Progenitor cell of endocrine pancreas (in vitro differentiated cells): Measurements from ENCODE around the gene XIRP2. TPM values are rescaled to one million over a fixed set of nuclear protein-coding genes. Genes with fewer than 3 reads are reported as not detected.
A peak's percentile ranks its signal among the peaks of the same experiment; 100 is the strongest.

Experiments used
- DNase-seq: peaks from one replicate; pipeline ENCODE4 v3.0.0; 2021; ENCODE audit warnings: low spot score; ENCODE audit not compliant: unreplicated experiment
- H3K27ac Mint-ChIP-seq: 2 replicates; pipeline ENCODE4 v1.8.0; 2021; ENCODE audit warnings: mild to moderate bottlenecking, moderate library complexity, mixed read lengths
- H3K27me3 Mint-ChIP-seq: 2 replicates; pipeline ENCODE4 v1.8.0; 2021; ENCODE audit warnings: mixed read lengths
- H3K36me3 Mint-ChIP-seq: 2 replicates; pipeline ENCODE4 v1.8.0; 2022; ENCODE audit warnings: mixed read lengths; ENCODE audit not compliant: insufficient read depth
- H3K4me1 Mint-ChIP-seq: 2 replicates; pipeline ENCODE4 v1.8.0; 2021; ENCODE audit warnings: low read depth, mixed read lengths
- H3K4me3 Mint-ChIP-seq: 2 replicates; pipeline ENCODE4 v1.8.0; 2021; ENCODE audit warnings: low read depth, mild to moderate bottlenecking, moderate library complexity, mixed read lengths
- H3K9me3 Mint-ChIP-seq: 2 replicates; pipeline ENCODE4 v1.8.0; 2021; ENCODE audit warnings: low read depth, mixed read lengths
- total RNA-seq: library from RNA; stranded (reverse); gene quantifications from 2 replicates; pipeline ENCODE4 v1.2.1, GENCODE V29; 2021
- TF ChIP-seq, protein P1 (sequence below): fragments of 200-600 bp; sonication (generic); IDR thresholded peaks from one replicate; pipeline ENCODE4 v1.5.0; 2021; ENCODE audit warnings: antibody characterized with exemption, mild to moderate bottlenecking; ENCODE audit not compliant: unreplicated experiment

The XIRP2 gene
- total RNA-seq, 1 donor from 2014 or later = 0.12 TPM

DNA sequence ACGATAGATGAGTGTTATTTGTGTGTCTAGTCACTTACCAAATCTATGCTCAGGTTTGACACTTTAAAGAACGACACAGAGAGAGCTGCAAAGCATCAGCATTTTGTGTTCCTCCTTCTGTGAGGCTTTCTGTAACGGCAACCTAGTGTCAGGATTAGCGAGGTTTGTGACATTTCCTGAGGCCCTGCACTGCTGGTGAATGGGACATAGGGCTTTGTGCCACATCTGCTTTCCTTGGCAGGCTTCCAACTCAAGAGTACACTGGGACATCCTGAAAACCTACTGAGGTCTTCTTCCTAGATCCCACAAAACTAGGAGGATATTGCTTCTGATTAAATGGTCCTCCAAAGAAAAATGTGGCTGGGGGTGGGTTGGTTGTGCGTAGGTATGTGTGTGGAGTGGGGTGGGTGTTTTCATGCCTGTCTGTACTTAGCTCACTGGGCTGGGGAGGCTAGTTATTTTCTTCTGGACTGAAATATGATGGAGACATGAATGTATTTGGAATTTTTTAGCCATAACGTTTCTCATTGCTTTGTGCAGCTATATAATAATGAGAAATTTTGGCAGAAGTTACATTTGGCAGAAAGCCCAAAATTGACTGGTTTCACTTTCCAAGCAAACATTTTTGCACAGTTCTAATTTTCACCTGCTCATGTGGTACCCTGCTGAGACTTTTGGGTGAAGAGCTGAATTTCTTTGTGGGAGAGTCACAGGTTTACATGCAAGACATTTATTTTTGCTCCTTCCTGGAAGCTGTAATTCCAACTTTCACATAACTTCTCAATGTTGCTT is 308.4 kb downstream of the XIRP2 start:
- no peaks in the 10 kb centered on the region for H3K27me3 Mint-ChIP-seq
- no peak for DNase-seq
- H3K9me3 Mint-ChIP-seq = no peaks in the 10 kb centered on the region
- no peak overlapping the region for H3K27ac Mint-ChIP-seq
- H3K4me3 Mint-ChIP-seq = no peak overlapping the region
- no peaks in the 10 kb centered on the region for H3K36me3 Mint-ChIP-seq
- TF ChIP-seq, protein P1, sequence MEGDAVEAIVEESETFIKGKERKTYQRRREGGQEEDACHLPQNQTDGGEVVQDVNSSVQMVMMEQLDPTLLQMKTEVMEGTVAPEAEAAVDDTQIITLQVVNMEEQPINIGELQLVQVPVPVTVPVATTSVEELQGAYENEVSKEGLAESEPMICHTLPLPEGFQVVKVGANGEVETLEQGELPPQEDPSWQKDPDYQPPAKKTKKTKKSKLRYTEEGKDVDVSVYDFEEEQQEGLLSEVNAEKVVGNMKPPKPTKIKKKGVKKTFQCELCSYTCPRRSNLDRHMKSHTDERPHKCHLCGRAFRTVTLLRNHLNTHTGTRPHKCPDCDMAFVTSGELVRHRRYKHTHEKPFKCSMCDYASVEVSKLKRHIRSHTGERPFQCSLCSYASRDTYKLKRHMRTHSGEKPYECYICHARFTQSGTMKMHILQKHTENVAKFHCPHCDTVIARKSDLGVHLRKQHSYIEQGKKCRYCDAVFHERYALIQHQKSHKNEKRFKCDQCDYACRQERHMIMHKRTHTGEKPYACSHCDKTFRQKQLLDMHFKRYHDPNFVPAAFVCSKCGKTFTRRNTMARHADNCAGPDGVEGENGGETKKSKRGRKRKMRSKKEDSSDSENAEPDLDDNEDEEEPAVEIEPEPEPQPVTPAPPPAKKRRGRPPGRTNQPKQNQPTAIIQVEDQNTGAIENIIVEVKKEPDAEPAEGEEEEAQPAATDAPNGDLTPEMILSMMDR = no peak
- H3K4me1 Mint-ChIP-seq = peaks cover 30% of the 10 kb centered on the region

DNA sequence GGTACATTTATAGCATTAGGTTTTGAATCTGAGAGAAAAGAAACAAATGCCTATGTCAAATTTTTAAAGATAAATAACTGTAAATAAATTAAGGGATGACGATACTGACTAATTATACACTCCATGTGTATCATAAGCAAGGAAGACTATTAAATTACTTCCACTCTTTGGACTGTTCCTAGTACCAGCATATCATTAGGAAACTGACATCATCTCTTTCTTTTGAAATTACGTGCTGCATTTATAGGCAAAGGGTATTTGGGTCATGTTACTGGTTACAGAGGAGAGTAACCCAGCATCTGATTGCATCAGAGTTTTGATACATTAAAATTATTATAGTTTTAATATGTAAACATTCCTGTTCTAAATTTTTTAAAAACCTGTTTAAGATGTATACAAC is 309.7 kb downstream of the XIRP2 start:
- DNase-seq = no peak
- H3K4me1 Mint-ChIP-seq = peaks cover 27% of the 10 kb centered on the region
- TF ChIP-seq, protein P1 = no peak
- no peaks in the 10 kb centered on the region for H3K36me3 Mint-ChIP-seq
- no peaks in the 10 kb centered on the region for H3K9me3 Mint-ChIP-seq
- H3K27me3 Mint-ChIP-seq = no peaks in the 10 kb centered on the region
- no peak overlapping the region for H3K4me3 Mint-ChIP-seq
- H3K27ac Mint-ChIP-seq = no peak overlapping the region

DNA sequence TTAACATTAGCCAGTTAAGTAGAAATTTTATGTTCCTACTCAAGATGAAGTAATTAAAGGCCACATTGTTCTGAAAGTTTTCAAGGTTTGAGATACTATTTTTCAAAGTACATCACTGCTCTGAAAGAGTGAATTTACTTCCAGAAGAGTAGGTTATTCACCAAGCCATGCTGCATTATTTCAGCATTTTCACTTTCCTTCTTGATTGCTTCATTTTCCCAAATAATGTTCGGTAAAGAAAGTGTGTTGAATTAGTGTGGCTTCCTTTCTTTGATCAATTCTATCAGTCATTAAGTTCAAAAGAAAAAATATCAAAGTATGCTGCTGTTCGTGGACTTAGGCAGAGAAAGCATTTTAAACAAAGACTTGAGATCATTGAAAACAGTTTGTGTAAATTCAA is 310.3 kb downstream of the XIRP2 start:
- DNase-seq = no peak
- Mint-ChIP-seq H3K36me3 (no peaks in the 10 kb centered on the region), H3K9me3 (no peaks in the 10 kb centered on the region), H3K27me3 (no peaks in the 10 kb centered on the region), H3K4me1 (peaks cover 27% of the 10 kb centered on the region), H3K27ac (peak overlapping the region; percentile 14), H3K4me3 (no peak overlapping the region)
- TF ChIP-seq, protein P1 = no peak

DNA sequence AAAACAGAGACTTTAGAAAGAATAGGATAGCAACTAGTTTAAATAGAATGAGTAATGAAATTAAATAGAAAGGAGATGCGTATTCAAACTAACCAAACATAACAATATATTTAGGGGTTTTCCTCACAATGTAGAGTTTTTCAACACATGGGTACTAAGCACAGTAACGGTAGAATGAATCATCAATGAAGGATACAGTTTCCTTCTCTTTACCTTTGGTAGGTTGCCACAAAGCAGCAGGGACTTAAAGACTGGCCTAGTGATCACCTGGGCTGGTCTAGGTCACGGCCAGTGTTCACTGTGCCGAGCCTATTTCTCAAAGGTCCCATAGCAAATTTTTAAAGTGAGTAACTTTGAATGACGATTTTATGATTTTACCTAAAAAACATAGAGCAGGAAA is 311.7 kb downstream of the XIRP2 start:
- Mint-ChIP-seq H3K4me1 (peaks cover 27% of the 10 kb centered on the region), H3K4me3 (no peak overlapping the region), H3K9me3 (no peaks in the 10 kb centered on the region), H3K36me3 (no peaks in the 10 kb centered on the region), H3K27ac (peak overlapping the region; percentile 43), H3K27me3 (no peaks in the 10 kb centered on the region)
- no peak for DNase-seq
- TF ChIP-seq, protein P1 = no peak

DNA sequence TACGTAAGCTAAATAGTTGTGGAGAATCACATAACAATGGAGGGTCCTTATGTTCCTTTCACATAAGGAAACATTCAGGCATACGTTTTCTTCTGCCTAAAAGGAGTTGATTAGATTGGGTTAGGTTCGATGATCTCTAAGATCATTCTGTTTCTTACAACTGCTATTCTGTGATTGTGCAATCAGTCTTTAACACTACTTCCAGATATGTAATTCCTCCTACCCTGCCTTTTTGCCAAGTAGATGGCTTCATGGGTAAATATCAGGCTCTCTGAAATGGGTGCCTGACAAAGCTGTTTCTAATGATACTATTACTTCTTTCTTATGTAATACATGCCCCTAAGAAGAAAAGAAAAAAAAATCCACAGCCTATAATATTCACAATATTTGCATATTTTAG is 321.5 kb downstream of the XIRP2 start:
- no peak for DNase-seq
- Mint-ChIP-seq H3K4me1 (peaks cover 2% of the 10 kb centered on the region), H3K27ac (no peak overlapping the region), H3K4me3 (no peak overlapping the region), H3K27me3 (no peaks in the 10 kb centered on the region), H3K36me3 (no peaks in the 10 kb centered on the region), H3K9me3 (no peaks in the 10 kb centered on the region)
- TF ChIP-seq, protein P1 = no peak
